Epithelial cell of esophagus (primary cell): Measurements from ENCODE around the gene MYL9.

Experiments
- DNase-seq: peaks from one replicate; pipeline ENCODE4 v3.0.0; 2010; ENCODE audit warnings: low read depth
- H3K4me3 ChIP-seq: 2 replicates; pipeline ENCODE4 v1.5.1; 2011; ENCODE audit warnings: mild to moderate bottlenecking, low read length, control low read depth
- TF ChIP-seq, protein P1 (sequence below): IDR thresholded peaks from 2 replicates; pipeline ENCODE4 v1.5.1; 2011; ENCODE audit warnings: low read depth, mild to moderate bottlenecking, low read length, control low read depth, inconsistent platforms; ENCODE audit not compliant: insufficient read depth; ENCODE audit errors: missing control alignments

The MYL9 gene

DNA sequence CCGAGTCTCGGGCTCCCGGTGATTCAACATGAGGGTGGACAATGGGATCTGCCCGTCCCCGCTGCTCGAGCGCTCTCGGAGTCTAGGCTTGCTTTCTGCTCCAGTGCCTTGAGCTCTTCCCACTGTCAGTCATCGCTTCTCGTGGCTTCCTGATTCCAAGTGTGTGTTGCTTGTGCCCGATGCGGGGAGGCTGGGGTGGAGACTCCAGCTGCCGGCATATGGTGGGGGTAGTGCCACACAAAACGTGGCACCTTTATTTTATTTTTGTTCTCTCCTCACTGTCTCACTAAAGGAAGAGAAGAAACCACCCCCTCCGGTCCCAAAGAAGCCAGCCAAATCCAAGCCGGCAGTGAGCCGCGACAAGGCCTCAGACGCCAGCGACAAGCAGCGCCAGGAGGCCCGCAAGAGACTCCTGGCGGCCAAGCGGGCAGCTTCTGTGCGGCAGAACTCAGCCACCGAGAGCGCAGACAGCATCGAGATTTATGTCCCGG, 14.8 kb upstream of the MYL9 start:
- no peak for DNase-seq

DNA sequence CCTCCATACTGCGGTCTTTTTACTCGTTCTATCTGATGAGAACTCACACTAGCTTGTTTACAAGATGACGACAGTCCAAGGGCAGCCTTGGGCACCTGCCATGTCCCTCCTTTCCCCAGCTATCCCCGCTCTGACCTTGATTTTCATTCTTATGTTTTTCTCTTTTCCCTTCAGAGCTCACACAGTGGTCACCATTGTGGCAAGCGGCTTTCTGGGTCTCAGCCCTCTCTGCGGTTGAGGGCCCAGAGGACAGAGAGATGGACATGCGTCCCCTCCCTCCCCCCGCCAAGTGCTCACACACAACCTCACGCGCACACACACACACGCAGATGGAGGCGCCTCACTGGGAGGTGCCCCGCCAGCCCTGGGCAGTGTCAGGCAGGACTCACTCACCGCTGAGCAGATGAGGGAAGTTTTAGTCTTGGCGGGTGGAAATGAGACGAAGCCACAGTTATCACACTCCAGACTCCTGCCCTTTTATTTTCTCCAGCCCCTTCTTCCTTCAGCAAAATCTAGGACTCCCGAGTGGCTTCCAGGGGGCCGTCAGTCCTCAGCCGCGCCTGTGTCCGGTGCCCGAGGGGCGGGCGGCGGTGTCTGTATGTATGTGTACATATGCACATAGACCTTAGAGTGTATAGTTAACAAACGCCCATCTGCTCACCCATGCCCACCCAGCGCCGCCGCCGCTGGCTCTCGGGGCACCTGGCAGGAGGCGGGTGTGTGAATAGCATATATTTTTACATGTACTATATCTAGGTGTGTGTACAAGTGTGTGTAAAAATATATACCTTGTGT, 13.8 kb upstream of the MYL9 start:
- H3K4me3 ChIP-seq: no peak overlapping the region
- no peak for DNase-seq
- TF ChIP-seq, protein P1, sequence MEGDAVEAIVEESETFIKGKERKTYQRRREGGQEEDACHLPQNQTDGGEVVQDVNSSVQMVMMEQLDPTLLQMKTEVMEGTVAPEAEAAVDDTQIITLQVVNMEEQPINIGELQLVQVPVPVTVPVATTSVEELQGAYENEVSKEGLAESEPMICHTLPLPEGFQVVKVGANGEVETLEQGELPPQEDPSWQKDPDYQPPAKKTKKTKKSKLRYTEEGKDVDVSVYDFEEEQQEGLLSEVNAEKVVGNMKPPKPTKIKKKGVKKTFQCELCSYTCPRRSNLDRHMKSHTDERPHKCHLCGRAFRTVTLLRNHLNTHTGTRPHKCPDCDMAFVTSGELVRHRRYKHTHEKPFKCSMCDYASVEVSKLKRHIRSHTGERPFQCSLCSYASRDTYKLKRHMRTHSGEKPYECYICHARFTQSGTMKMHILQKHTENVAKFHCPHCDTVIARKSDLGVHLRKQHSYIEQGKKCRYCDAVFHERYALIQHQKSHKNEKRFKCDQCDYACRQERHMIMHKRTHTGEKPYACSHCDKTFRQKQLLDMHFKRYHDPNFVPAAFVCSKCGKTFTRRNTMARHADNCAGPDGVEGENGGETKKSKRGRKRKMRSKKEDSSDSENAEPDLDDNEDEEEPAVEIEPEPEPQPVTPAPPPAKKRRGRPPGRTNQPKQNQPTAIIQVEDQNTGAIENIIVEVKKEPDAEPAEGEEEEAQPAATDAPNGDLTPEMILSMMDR: no peak

More for the DNA sequence above, 14.8 kb upstream of the MYL9 start:
- TF ChIP-seq, protein P1: no peak
- H3K4me3 ChIP-seq: no peak overlapping the region

DNA sequence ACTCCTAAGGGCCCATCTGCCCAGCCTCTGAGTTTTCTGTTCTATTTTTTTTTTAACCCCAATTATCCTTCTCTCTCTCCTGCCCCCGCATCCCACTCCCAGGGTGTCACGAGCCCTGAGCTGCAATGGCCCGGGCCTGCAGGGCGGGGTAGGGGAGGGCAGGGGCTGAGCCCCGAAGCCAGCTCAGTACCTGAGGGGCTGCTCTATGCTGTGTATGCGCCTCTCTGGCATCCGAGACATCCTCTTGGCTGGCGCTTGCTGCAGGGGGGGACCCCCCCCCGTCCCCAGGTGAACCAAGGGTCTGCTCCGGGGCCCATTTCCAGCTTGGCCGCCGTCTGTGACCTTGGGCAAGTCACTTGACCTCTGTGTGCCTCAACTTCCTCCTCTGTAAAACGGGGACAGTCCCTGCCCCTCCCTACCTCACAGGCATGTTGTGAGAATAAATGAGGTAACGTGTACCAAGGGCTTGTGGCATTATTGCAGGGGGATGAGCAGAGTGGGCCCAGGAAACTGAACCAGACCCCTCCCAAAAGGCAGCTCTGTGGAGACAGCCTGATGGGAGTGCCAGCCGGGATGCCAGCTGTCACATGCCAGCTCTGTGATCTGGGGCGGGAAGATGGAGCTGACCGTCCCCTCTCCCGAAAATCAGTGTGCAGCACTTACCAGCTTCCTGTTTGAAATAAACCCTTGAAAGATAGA, 13.0 kb upstream of the MYL9 start:
- no peak for DNase-seq
- TF ChIP-seq, protein P1: no peak

DNA sequence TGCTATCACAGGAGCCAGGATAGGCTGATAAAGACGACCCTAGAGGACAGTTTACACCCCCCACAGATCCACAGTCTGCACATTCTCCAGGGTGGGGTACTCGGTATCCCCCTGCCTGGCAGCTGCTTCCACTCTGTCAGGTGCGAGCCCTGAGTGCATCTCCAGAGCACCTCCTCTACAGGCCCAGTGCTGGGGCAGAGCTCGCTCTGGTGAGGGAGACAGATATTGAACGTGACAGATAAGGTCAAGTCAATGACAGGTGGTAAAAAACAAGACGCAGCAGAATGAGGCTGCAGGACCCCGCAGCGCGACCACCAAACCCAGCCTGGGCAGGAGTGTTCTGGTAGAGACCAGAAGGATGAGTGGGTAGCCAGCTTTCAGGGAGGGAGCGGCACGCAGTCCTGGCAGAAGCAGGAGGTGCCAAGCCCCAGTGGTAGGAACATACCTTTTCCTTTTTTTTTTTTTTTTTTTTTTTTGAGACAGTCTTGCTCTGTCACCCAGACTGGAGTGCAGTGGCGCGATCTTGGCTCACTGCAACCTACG, 12.4 kb upstream of the MYL9 start:
- TF ChIP-seq, protein P1: no peak
- DNase-seq: no peak
- no peak overlapping the region for H3K4me3 ChIP-seq

More for the DNA sequence above, 13.0 kb upstream of the MYL9 start:
- H3K4me3 ChIP-seq: no peak overlapping the region

DNA sequence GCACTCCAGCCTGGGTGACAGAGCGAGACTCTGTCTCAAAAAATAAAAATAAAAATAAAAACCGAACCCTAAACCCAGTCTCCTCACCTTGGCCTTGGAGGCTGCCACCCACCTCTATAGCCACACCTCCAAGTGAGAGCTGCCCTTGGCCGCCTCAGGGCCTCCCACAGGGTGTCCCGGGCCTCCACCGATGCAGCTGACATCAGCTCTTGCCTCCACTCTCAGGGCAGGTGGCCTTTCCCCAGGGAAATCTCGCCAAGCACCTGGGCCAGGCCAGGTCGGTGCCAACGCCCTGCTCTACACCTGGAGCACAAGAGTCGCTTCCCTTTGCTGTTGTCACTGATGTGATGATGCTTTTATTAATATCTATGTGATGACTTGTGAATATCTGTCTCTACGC, 8.9 kb upstream of the MYL9 start:
- TF ChIP-seq, protein P1: no peak
- DNase-seq: no peak
- H3K4me3 ChIP-seq: no peak overlapping the region

DNA sequence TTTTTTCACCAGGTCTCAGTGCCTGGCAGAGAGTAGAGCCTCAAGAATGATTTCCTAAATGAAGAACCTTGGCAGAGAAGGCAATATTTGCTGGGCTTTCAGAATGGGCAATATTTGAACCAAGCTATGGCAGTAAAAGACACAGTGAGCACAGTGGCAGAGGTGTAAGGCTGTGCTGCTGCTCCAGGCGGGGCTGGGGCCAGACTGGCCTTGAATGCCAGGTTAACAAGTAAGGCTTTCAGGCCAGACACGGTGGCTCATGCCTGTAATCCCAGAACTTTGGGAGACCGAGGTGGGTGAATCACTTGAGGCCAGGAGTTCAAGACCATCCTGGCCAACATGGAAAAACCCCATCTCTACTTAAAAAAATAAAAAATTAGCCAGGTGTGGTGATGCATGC, 8.5 kb upstream of the MYL9 start:
- H3K4me3 ChIP-seq: no peak overlapping the region
- TF ChIP-seq, protein P1: no peak
- no peak for DNase-seq
